Measurements from ENCODE around the gene EMC8.
"Not testable (repeated sequence)": the region's sequence is repeated elsewhere in the genome, so short reads cannot be mapped to it uniquely, and the experiment has no call there.

Gene EMC8

GRCh38 chr16:85820604-85821372, 21.4 kb upstream of the EMC8 start:
- no peak overlapping the region for H3K27ac ChIP-seq
- no peak for TF ChIP-seq ZFX (IDR thresholded peaks at IDR 0.05)

GRCh38 chr16:85819771-85820170, 20.4 kb upstream of the EMC8 start:
- TF ChIP-seq CTCF (conservative IDR thresholded peaks at IDR 0.05) (no peak), ZFX (IDR thresholded peaks at IDR 0.05) (no peak)
- no peak overlapping the region for H3K27ac ChIP-seq

- H3K27ac ChIP-seq: no peak overlapping the region
- peak; percentile 90 for TF ChIP-seq CTCF (conservative IDR thresholded peaks at IDR 0.05)
- no peak for TF ChIP-seq ZFX (IDR thresholded peaks at IDR 0.05)
These were observed 19.9 kb upstream of the EMC8 start for GRCh38 chr16:85819245-85819644.

DNA sequence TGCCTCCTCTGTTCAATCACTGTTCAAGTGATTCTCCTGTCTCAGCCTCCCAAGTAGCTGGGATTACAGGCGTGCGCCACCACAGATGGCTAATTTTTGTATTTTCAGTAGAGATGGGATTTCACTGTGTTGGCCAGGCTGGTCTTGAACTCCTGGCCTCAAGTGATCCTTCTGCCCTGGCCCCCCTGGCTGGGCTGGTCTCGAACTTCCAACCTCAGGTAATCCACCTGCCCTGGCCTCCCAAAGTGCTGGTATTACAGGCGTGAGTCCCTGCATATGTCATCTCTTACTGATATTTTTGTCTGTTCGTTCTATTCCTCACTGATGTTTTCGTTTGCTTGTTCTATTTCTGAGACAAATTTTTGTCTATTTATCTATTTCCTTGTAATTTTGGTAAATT, 17.9 kb upstream of the EMC8 start:
- H3K27ac ChIP-seq: not testable (repeated sequence)

GRCh38 chr16:85816159-85816558, 16.8 kb upstream of the EMC8 start:
- TF ChIP-seq CTCF (conservative IDR thresholded peaks at IDR 0.05): no peak
- TF ChIP-seq ZFX (IDR thresholded peaks at IDR 0.05): no peak
- no peak overlapping the region for H3K27ac ChIP-seq

- no peak overlapping the region for H3K27ac ChIP-seq
- no peak for TF ChIP-seq CTCF (conservative IDR thresholded peaks at IDR 0.05)
- TF ChIP-seq ZFX (IDR thresholded peaks at IDR 0.05): no peak
These were observed 13.7 kb upstream of the EMC8 start for GRCh38 chr16:85812811-85813700.

DNA sequence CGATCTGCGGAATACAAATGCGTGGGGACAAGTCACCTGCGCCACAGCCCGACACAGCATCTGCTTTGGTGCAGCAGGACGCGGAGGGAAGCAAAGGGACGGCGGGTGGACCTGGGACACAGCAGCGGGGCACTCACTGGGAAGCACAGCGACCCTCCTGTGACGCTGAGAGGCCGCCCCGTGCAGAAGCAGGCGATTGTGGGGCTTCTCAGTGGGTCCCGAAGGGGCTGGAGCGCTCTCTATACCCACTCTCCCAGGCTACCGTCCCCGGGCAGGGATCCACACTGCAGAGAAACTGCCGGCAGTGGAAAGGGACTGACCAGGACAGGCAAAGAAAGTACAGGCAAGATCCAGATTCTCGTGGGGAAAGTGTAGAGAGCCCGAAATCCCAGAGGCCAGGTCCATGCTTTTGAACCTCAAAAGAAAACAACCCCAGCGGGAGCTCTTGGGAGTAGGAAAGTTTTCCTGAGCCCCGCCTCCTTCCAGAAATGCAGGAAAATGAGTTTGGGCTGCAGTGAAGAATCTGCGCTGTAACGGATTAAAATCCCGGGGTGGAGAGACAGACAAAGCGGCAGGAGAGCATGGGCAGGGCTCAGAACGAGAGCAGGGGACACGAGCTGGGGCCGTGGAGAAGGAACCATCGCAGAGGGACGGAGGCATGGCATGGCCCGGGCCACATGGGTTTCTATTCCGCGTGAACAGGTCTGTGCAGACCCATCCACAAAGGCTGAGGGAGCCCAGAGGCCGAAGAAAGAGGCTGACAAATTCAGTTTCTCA, 12.9 kb upstream of the EMC8 start:
- TF ChIP-seq CTCF (conservative IDR thresholded peaks at IDR 0.05) (no peak), ZFX (IDR thresholded peaks at IDR 0.05) (no peak)

DNA sequence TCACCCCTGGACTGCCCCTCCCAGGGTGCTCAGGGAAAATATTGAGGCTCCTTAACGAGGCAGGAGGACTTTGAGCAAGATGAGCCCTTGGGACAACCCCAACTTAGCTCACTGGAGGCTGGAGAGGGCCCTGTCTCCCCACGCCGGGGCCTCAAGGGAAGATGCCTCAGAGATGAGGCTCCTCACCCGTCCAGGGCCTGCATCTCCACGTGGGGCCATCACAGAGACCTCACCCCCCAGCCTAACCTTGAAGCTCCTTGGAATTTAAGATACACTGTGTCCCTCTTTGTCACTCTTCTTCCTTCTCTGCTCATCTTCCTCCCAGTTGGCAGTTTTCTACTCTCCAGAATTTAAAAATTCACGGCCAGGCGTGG, 11.4 kb upstream of the EMC8 start:
- no peak overlapping the region for H3K27ac ChIP-seq
- TF ChIP-seq ZFX (IDR thresholded peaks at IDR 0.05): no peak
- TF ChIP-seq CTCF (conservative IDR thresholded peaks at IDR 0.05): no peak

More for the DNA sequence above, 12.9 kb upstream of the EMC8 start:
- no peak overlapping the region for H3K27ac ChIP-seq
